ENCODE data around the gene AMMECR1.

AMMECR1 gene

GRCh38 chrX:110311437-110312230, 6.3 kb downstream of the AMMECR1 start:
- DNase-seq (ENCODE audit: low spot score): no peak

DNA sequence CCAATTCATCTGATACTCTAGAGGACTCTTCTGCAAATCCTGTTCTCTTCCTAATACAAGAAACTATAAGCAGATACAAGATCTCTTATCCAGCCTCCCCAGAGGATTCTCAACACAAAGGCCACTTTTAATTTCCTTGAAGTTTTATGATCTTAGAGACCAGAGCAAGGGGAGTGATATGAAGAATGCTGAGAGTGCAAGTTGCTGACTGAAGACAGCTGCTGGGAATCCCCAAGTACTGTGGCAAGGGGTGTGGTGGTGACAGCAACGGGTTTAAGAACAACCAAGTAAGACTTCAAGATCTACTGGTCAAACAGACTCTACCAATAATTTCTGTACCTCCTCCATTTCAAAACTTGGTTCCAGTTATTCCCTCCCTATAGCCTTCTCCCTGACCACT, 7.0 kb downstream of the AMMECR1 start:
- no peak for DNase-seq (ENCODE audit: low spot score)

- no peak for DNase-seq (ENCODE audit: low spot score)
Observed at GRCh38 chrX:110310000-110310790, 7.7 kb downstream of the AMMECR1 start.

GRCh38 chrX:110308220-110308619, 9.7 kb downstream of the AMMECR1 start:
- DNase-seq (ENCODE audit: low spot score): no peak

- DNase-seq (ENCODE audit: low spot score): no peak
Observed at GRCh38 chrX:110304884-110305283, 13.0 kb downstream of the AMMECR1 start.

DNA sequence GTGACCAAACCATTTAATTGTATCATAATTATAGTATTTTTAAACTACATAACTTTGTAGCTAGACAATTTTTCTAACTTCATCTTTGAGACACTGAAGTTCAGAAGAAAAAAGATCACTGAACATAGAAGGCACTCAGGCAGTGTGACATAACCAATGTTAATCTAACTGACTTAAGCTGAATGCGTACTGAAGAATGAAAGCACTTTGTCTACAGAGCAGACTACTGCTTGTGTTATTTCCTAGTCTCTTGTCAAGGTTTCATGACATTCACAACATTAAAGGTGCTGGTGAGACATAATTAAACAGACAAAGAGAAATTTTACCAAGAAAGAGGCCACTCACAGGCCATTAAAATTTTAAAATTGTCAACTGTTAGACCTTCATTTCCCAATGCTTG, 13.5 kb downstream of the AMMECR1 start:
- DNase-seq (ENCODE audit: low spot score): no peak

DNA sequence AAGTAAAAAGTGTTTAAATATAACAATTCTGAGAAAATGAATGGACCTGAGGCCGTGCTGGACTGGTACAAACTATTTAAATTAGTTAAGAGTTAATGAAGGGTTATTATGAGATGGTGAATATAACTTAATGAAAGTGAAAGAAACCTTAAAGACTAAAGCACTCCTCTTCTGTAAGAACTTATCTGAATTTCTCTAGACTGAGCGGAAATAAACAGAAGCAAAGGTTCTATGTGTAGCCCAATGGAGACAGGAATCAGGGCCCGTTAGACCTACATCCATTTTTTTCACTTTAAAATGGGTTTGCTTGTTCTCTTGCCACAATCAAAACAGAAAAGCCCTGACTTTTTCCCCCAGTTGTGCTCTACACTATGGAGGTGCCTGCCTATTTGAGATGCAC, 14.9 kb downstream of the AMMECR1 start:
- no peak for DNase-seq (ENCODE audit: low spot score)

GRCh38 chrX:110301194-110301593, 16.7 kb downstream of the AMMECR1 start:
- DNase-seq (ENCODE audit: low spot score): no peak

- DNase-seq (ENCODE audit: low spot score): no peak
Observed at GRCh38 chrX:110294087-110294486, 23.8 kb downstream of the AMMECR1 start.

- no peak for DNase-seq (ENCODE audit: low spot score)
Observed at GRCh38 chrX:110293658-110294057, 24.2 kb downstream of the AMMECR1 start.

- DNase-seq (ENCODE audit: low spot score): no peak
Observed at GRCh38 chrX:110287605-110288004, 30.3 kb downstream of the AMMECR1 start.

GRCh38 chrX:110286106-110286505, 31.8 kb downstream of the AMMECR1 start:
- no peak for DNase-seq (ENCODE audit: low spot score)

DNA sequence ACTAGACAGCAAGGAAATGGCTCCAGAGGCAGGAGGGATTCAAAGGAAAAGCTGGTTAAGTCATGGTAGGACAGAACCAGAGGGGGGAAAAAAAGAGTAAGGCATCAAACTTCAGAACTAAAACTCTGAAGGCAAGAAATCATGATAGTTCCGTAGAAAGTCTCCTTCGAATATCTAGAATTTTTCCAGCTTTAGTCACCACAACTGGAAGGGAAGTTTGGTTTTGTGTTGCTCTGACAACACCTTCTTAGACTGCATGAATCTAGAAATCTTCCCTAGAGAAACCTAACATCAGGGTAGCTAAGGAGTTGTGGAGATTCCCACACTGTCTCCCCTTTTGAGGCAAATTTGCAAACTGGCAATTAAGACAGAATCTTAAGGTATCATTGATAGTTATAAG, 33.7 kb downstream of the AMMECR1 start:
- no peak for DNase-seq (ENCODE audit: low spot score)

DNA sequence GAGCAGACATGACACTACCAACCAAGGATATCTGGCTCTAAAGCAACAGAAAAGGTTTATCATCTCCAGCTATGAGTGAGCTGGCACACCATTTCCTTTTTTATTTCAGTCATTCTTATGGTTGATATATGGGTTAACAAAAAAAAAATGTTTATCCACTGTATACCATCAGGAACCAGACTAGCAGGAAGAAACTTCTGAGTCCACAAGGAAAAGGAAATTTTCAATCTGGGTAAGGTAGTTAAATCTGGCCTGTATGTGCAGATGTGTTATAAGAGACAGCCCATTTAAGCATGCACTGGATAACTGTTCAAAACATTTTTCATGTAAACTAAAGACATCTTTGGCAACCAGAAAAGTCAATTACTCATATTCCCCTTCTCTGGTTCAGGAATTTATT, 35.0 kb downstream of the AMMECR1 start:
- no peak for DNase-seq (ENCODE audit: low spot score)

DNA sequence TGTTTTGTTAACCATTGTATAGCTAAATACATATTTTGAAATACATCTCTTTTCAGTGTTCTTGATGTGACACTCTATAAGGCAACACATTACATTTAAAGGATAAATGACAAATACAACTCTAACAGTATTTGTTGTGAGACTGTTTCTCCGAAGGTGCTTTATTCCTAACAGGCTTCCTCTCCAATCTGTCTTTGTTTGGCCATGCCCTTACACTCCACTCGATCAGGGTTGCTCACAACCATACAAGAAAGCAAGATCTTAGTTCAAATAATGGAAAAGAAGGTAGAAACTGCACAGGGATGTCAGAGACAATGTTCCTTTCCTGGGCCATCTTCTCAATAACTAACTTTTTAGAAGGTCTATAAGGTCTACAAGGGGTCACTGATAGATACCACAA, 36.5 kb downstream of the AMMECR1 start:
- no peak for DNase-seq (ENCODE audit: low spot score)

GRCh38 chrX:110280954-110281353, 36.9 kb downstream of the AMMECR1 start:
- DNase-seq (ENCODE audit: low spot score): no peak

- no peak for DNase-seq (ENCODE audit: low spot score)
Observed at GRCh38 chrX:110277609-110278008, 40.3 kb downstream of the AMMECR1 start.

DNA sequence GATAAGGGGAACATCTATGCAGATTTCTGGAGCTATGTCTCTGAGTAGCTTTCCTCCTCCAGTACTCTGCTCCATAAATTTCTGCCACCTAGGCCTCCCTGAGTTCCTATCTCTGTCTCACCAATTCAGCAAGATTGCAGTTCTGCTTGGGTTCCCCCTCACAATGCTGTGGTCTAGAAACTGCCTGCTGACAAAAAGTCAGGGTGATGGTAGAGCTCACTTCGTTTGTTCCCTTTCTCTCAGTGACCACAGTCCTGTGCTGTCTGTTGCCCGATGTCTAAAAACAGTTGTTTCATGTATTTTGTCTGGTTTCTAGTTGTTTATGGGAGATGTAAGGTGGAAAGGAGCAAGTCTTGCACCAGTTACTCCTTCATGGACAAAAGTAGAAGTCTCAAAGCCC, 41.1 kb downstream of the AMMECR1 start:
- no peak for DNase-seq (ENCODE audit: low spot score)

DNA sequence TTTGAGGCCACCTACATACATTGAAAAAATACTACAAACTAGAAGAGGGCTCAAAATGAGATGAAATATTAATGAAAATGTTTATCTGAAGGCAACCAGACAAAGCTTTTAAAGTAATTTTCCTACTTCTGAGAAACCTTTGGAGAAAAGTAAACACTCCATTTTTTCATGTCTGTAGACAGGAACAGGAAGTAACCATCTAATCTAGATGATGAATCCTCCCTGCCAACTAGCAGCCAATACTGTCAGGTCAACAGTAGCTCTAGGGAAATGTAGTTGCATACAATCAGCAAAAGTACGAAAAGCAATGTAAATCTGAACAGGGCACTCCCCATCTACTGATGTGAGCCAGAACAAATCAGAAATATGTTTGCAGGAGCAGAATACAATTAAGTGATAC, 49.0 kb downstream of the AMMECR1 start:
- no peak for DNase-seq (ENCODE audit: low spot score)

GRCh38 chrX:110268395-110268794, 49.5 kb downstream of the AMMECR1 start:
- DNase-seq (ENCODE audit: low spot score): no peak

DNA sequence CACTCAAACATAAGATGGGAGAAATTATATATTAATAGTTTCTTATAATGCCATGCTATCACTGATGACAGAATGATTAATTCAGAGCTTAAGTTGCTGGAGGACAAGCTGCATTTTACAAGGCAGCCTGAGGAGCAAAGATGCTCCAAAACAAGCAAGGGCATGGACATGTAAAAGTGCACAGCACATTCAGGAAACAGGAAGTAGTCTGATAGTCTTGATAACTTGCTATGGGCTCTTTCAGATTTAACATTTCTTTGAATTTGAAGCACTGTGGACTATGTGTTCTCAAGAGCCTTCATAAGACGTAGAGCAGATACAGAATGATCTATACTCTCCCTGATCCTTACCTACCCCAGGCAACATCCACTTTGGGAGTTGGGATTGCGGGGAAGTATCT, 50.0 kb downstream of the AMMECR1 start:
- no peak for DNase-seq (ENCODE audit: low spot score)

DNA sequence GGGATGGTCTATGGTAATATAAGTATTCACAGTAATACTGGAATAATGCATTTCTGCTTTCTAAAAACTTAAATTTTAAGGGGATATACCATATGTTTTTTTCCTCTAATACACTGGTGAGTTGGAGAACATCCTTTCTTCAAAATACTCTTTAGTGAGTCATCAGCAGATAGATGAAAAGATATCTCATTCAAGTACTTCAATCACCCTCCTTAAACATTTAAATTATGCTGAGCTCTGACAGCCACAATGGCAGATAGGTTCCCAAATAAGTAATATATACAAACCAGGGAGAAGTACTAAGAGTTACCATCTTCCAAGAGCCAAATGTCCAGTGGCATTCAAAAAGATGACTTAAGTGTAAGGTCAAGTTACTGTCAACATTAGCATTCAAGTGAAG, 52.2 kb downstream of the AMMECR1 start:
- DNase-seq (ENCODE audit: low spot score): no peak

GRCh38 chrX:110259117-110259516, 58.8 kb downstream of the AMMECR1 start:
- no peak for DNase-seq (ENCODE audit: low spot score)

- no peak for DNase-seq (ENCODE audit: low spot score)
Observed at GRCh38 chrX:110258552-110258951, 59.3 kb downstream of the AMMECR1 start.

Measured in left forelimb (tissue), 1 donor.